GM21447 (cell line): Measurements from ENCODE around the gene DAGLA.
"Not testable (repeated sequence)": the region's sequence is repeated elsewhere in the genome, so short reads cannot be mapped to it uniquely, and the experiment has no call there.

Source experiments
- ATAC-seq: cut with Tn5 transposase; IDR thresholded peaks from one replicate; pipeline ENCODE4 v1.9.1; 2021; ENCODE audit not compliant: unreplicated experiment

DAGLA gene

GRCh38 chr11:61659413-61660196 lies 20.6 kb upstream of the DAGLA start:
- ATAC-seq, result no peak

GRCh38 chr11:61660997-61661396 lies 19.2 kb upstream of the DAGLA start:
- ATAC-seq, result not testable (repeated sequence)

- ATAC-seq, result no peak
These were observed 13.4 kb upstream of the DAGLA start for GRCh38 chr11:61666684-61667297.

GRCh38 chr11:61667684-61668305 lies 12.4 kb upstream of the DAGLA start:
- no peak for ATAC-seq

GRCh38 chr11:61669417-61669816 lies 10.8 kb upstream of the DAGLA start:
- no peak for ATAC-seq

- ATAC-seq, result no peak
These were observed 9.6 kb upstream of the DAGLA start for GRCh38 chr11:61670626-61671025.

GRCh38 chr11:61671527-61671926 lies 8.7 kb upstream of the DAGLA start:
- no peak for ATAC-seq

- ATAC-seq, result not testable (repeated sequence)
These were observed 6.2 kb upstream of the DAGLA start for GRCh38 chr11:61673946-61674467.

GRCh38 chr11:61675826-61676225 lies 4.4 kb upstream of the DAGLA start:
- no peak for ATAC-seq

- no peak for ATAC-seq
These were observed 895 bp upstream of the DAGLA start for GRCh38 chr11:61679296-61679695.

- ATAC-seq, result no peak
These were observed 531 bp downstream of the DAGLA start for GRCh38 chr11:61680622-61681221.

GRCh38 chr11:61682093-61682732 lies 2.0 kb downstream of the DAGLA start:
- ATAC-seq, result no peak

GRCh38 chr11:61682906-61683675 lies 2.9 kb downstream of the DAGLA start:
- ATAC-seq, result no peak

- ATAC-seq, result no peak
These were observed 4.0 kb downstream of the DAGLA start for GRCh38 chr11:61683961-61684869.

GRCh38 chr11:61684870-61685616 lies 4.9 kb downstream of the DAGLA start:
- no peak for ATAC-seq

- ATAC-seq, result no peak
These were observed 5.4 kb downstream of the DAGLA start for GRCh38 chr11:61685617-61685967.

- ATAC-seq, result no peak
These were observed 5.9 kb downstream of the DAGLA start for GRCh38 chr11:61686066-61686465.

- ATAC-seq, result no peak
These were observed 6.3 kb downstream of the DAGLA start for GRCh38 chr11:61686469-61686868.

- ATAC-seq, result no peak
These were observed 7.2 kb downstream of the DAGLA start for GRCh38 chr11:61687420-61687819.
